Fibroblast of skin of back (primary cell): Measurements from ENCODE around the gene DTX3.
"Not testable (repeated sequence)": the region's sequence is repeated elsewhere in the genome, so short reads cannot be mapped to it uniquely, and the experiment has no call there.

Experiments
- DNase-seq: peaks from one replicate; pipeline ENCODE4 v3.0.0-alpha.2; 2013

DTX3 gene

GRCh38 chr12:57632958-57633840 is 28.6 kb downstream of the DTX3 start, which contains the start of gene B4GALNT1:
Gene B4GALNT1, minus strand, starts transcription at chr12:57633201. Its CDS starts 1,069 bp downstream, at chr12:57632132.
- peak; percentile 61 for DNase-seq

GRCh38 chr12:57636731-57637130 is 32.1 kb downstream of the DTX3 start:
- not testable (repeated sequence) for DNase-seq

- DNase-seq: no peak
Observed at GRCh38 chr12:57637364-57637763, 32.7 kb downstream of the DTX3 start.

GRCh38 chr12:57638096-57638495 is 33.5 kb downstream of the DTX3 start:
- DNase-seq: no peak

- DNase-seq: no peak
Observed at GRCh38 chr12:57640175-57641042, 35.8 kb downstream of the DTX3 start.

- DNase-seq: no peak
Observed at GRCh38 chr12:57641699-57642442, 37.2 kb downstream of the DTX3 start.

GRCh38 chr12:57645990-57646658 is 41.5 kb downstream of the DTX3 start:
- peak; percentile 29 for DNase-seq

- not testable (repeated sequence) for DNase-seq
Observed at GRCh38 chr12:57646659-57647049, 42.0 kb downstream of the DTX3 start.

- DNase-seq: no peak
Observed at GRCh38 chr12:57654042-57654441, 49.4 kb downstream of the DTX3 start.

- DNase-seq: no peak
Observed at GRCh38 chr12:57655541-57656240, 51.1 kb downstream of the DTX3 start.

GRCh38 chr12:57656408-57656807 is 51.8 kb downstream of the DTX3 start:
- DNase-seq: not testable (repeated sequence)

GRCh38 chr12:57657744-57658143 is 53.1 kb downstream of the DTX3 start:
- no peak for DNase-seq

GRCh38 chr12:57658890-57659289 is 54.3 kb downstream of the DTX3 start:
- DNase-seq: no peak
